K562 (cell line): ENCODE results near the gene ARMH3. TPM values are rescaled to one million over a fixed set of nuclear protein-coding genes. Genes with fewer than 3 reads are reported as not detected.
"Not testable (repeated sequence)": the region's sequence is repeated elsewhere in the genome, so short reads cannot be mapped to it uniquely, and the experiment has no call there.

ENCODE experiments used
- ATAC-seq: fragments of 200-7000 bp; cut with Tn5 transposase; 3 replicates; pipeline ENCODE4 v1.9.1; 2020; ENCODE audit warnings: moderate library complexity
- BruUV-seq: library from RNA; stranded (reverse); fragments of 400-500 nt; replicated peaks from 2 replicates; lab custom pipeline; 2021; lab: Mats Ljungman, UMichigan
- CTCF ChIA-PET: fragments of 300-600 bp; formaldehyde crosslinking; extraction: SDS; loops from one replicate; lab custom pipeline; 2021; ENCODE audit warnings: low intra/inter-chr PET ratio; lab: Yijun Ruan, JAX
- POLR2A ChIA-PET: fragments of 300-600, 350-650 bp; sonication (Branson Sonifier 250); formaldehyde crosslinking; extraction: SDS; loops from one replicate; lab custom pipeline; 2021; ENCODE audit warnings: antibody characterized with exemption, inconsistent platforms; lab: Yijun Ruan, JAX
- DNase-seq, 4 experiments: peaks; one replicate each; pipeline versions ENCODE4 v3.0.0 to v3.0.0-alpha.2; 2011 to 2018; ENCODE audit warnings: low spot score in 3 of 4, mixed read lengths in 3 of 4; ENCODE audit errors: extremely low read depth in 1 of 4
- FAIRE-seq: peaks from 2 replicates; lab custom pipeline; 2011; peaks lifted over from hg19 to GRCh38; lab: Jason Lieb, UNC
- H2AFZ ChIP-seq: 2 replicates; pipeline ENCODE4 v1.6.0; 2011; ENCODE audit warnings: low read depth, low read length, control low read depth, inconsistent platforms
- H3K27ac ChIP-seq: fragments of 200-600 bp; 3 replicates; pipeline ENCODE4 v1.8.0; 2011; ENCODE audit warnings: low read depth, mild to moderate bottlenecking, control low read depth, inconsistent platforms, low read length, moderate library complexity, mixed read lengths; ENCODE audit errors: extremely low read depth
- H3K27me3 ChIP-seq, 2 experiments: fragments of 300-600 bp in 1 of 2; 2 replicates in 1 of 2; 3 replicates in 1 of 2; pipeline versions ENCODE4 v1.6.0 to v1.8.0; 2011; ENCODE audit warnings: inconsistent platforms in 2 of 2, low read length in 2 of 2, mild to moderate bottlenecking in 1 of 2, mixed read lengths in 1 of 2, moderate library complexity in 1 of 2; ENCODE audit not compliant: control insufficient read depth in 2 of 2, insufficient read depth in 2 of 2
- H3K36me3 ChIP-seq: fragments of 300-600 bp; 3 replicates; pipeline ENCODE4 v1.8.0; 2011; ENCODE audit warnings: mild to moderate bottlenecking, low read length, inconsistent platforms; ENCODE audit not compliant: control insufficient read depth, insufficient read depth
- H3K4me1 ChIP-seq, 2 experiments: fragments of 200-600 bp in 1 of 2; replicated peaks in 1 of 2; 2 replicates in 1 of 2; 3 replicates in 1 of 2; pipeline versions ENCODE4 v1.5.1 to v1.8.0; 2011; ENCODE audit warnings: inconsistent platforms in 2 of 2, low read length in 2 of 2, mild to moderate bottlenecking in 1 of 2, mixed read lengths in 1 of 2, moderate library complexity in 1 of 2; ENCODE audit not compliant: control insufficient read depth in 2 of 2, insufficient read depth in 2 of 2
- H3K4me2 ChIP-seq: 2 replicates; pipeline ENCODE4 v1.6.1; 2011; ENCODE audit warnings: low read length, control low read depth, inconsistent platforms, mixed read lengths; ENCODE audit not compliant: insufficient read depth
- H3K4me3 ChIP-seq: fragments of 200-600 bp; sonication (generic), shearing (Covaris generic); 2 replicates; pipeline ENCODE4 v1.5.1; 2016; ENCODE audit warnings: control low read depth, inconsistent platforms
- H3K79me2 ChIP-seq: fragments of 200-600 bp; 3 replicates; pipeline ENCODE4 v1.8.0; 2011; ENCODE audit warnings: low read length, inconsistent platforms; ENCODE audit not compliant: control insufficient read depth, insufficient read depth
- H3K9ac ChIP-seq, 2 experiments: 2 replicates each; pipeline versions ENCODE4 v1.6.0 to v1.6.1; 2011; ENCODE audit warnings: low read depth in 2 of 2, low read length in 2 of 2, control low read depth in 1 of 2, inconsistent platforms in 1 of 2, mild to moderate bottlenecking in 1 of 2, mixed read lengths in 1 of 2; ENCODE audit not compliant: insufficient read depth in 1 of 2
- H3K9me1 ChIP-seq: one replicate; pipeline ENCODE4 v1.6.0; 2011; ENCODE audit warnings: inconsistent platforms, mild to moderate bottlenecking, low read length, moderate library complexity; ENCODE audit not compliant: control insufficient read depth, insufficient read depth
- H3K9me3 ChIP-seq: replicated peaks from 2 replicates; pipeline ENCODE4 v1.5.1; 2011; ENCODE audit warnings: low read depth, low read length, inconsistent platforms; ENCODE audit not compliant: control insufficient read depth, insufficient read depth
- H4K20me1 ChIP-seq: replicated peaks from 2 replicates; pipeline ENCODE4 v1.6.1; 2011; ENCODE audit warnings: low read length, inconsistent platforms, mixed read lengths; ENCODE audit not compliant: control insufficient read depth, insufficient read depth
- HNRNPL ChIP-seq: fragments of 200-400 bp; formaldehyde crosslinking; IDR thresholded peaks from 2 replicates; pipeline ENCODE4 v1.6.1; 2017; ENCODE audit warnings: low read depth, mild to moderate bottlenecking, low read length
- KDM1A ChIP-seq, 2 experiments: fragments of 450-650 bp; IDR thresholded peaks; 2 replicates each; pipeline ENCODE4 v1.6.1; 2016; ENCODE audit warnings: mild to moderate bottlenecking in 2 of 2
- RAD21 ChIP-seq, 2 experiments: fragments of 250-450 bp in 1 of 2; fragments of 450-650 bp in 1 of 2; sonication (Bioruptor Pico) in 1 of 2; formaldehyde crosslinking in 1 of 2; IDR thresholded peaks in 1 of 2; conservative IDR thresholded peaks in 1 of 2; 2 replicates each; pipeline versions ENCODE4 v1.4.0 to v1.8.0; 2020 to 2022; ENCODE audit warnings: mild to moderate bottlenecking in 2 of 2, moderate library complexity in 1 of 2
- WGBS: fragments of 100-300 bp; shearing (Covaris generic); methylation state at CpG from one replicate; pipeline ENCODE4 v1.1.6; 2016; ENCODE audit warnings: low coverage, mixed read lengths; ENCODE audit not compliant: insufficient coverage; ENCODE audit errors: missing lambda C conversion rate; 5-methylcytosine and 5-hydroxymethylcytosine counted together
- in situ Hi-C: fragments of 300-500 bp; cut with MboI; formaldehyde crosslinking; loops from 4 replicates; pipeline ENCODE4 v1.15.0; 2018; ENCODE audit warnings: inconsistent platforms, mixed read lengths
- intact Hi-C: fragments of 100-400 bp; cut with micrococcal nuclease; formaldehyde crosslinking; loops from 2 replicates; pipeline ENCODE4 v1.14.2; 2022
- polyA plus RNA-seq, 8 experiments: library from polyadenylated mRNA; depleted of rRNA in 4 of 8; stranded (reverse) in 5 of 8; unstranded in 3 of 8; fragments of >200 nt; fragmentation: Nextera tagmentation in 2 of 8; fragmentation: Illumina TruSeq in 1 of 8; extraction: Ambion mirVana in 2 of 8; extraction: Trizol in 1 of 8; gene quantifications; 2 replicates each; pipeline versions ENCODE4 v1.2.1 to v1.2.3, GENCODE V29; 2011 to 2014; ENCODE audit warnings: inconsistent platforms in 1 of 8, missing spikeins in 1 of 8
- total RNA-seq, 7 experiments: library from RNA; depleted of rRNA in 6 of 7; stranded (reverse); fragments of >200 nt in 6 of 7; fragmentation: Illumina TruSeq in 2 of 7; extraction: Trizol in 2 of 7; gene quantifications; 2 replicates each; pipeline versions ENCODE4 v1.2.1 to v1.2.3, GENCODE V29; 2011 to 2021; ENCODE audit warnings: low replicate concordance in 1 of 7
- TF ChIP-seq, protein P1 (sequence below): IDR thresholded peaks from 2 replicates; pipeline ENCODE4 v1.6.1; 2011; ENCODE audit warnings: borderline replicate concordance, low read depth, mild to moderate bottlenecking, moderate library complexity, low read length; ENCODE audit not compliant: insufficient read depth, poor library complexity, severe bottlenecking
- TF ChIP-seq, protein P2 (sequence below): fragments of 250-450 bp; sonication (Bioruptor Pico); IDR thresholded peaks from 2 replicates; pipeline ENCODE4 v1.6.1; 2021; ENCODE audit warnings: mild to moderate bottlenecking
- TF ChIP-seq, protein P3 (sequence below): fragments of 450-650 bp; IDR thresholded peaks from 2 replicates; pipeline ENCODE4 v1.6.1; 2016; ENCODE audit warnings: mild to moderate bottlenecking

The ARMH3 gene
- total and polyA plus RNA-seq, 9 of the 15 experiments (the other 6 are each of a cell fraction or from before 2014, with no cell fraction given), result 0.29 to 0.73 TPM; not detected in 7

DNA sequence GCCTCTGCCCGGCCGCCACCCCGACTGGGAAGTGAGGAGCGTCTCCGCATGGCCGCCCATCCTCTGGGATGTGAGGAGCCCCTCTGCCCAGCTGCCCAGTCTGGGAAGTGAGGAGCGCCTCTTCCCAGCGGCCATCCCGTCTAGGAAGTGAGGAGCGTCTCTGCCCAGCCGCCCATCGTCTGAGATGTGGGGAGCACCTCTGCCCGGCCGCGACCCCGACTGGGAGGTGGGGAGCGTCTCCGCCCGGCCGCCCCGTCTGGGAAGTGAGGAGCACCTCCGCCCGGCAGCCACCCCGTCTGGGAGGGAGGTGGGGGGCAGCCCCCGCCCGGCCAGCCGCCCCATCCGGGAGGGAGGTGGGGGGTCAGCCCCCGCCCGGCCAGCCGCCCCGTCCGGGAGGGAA lies 20.2 kb downstream of the ARMH3 start:
- H3K4me3 ChIP-seq, H3K9ac ChIP-seq, H3K27me3 ChIP-seq, H4K20me1 ChIP-seq, FAIRE-seq, intact Hi-C loops, ATAC-seq, H3K4me1 ChIP-seq, H3K36me3 ChIP-seq, H3K9me3 ChIP-seq, H3K9me1 ChIP-seq, BruUV-seq, H3K27ac ChIP-seq, CTCF ChIA-PET, H3K79me2 ChIP-seq, H2AFZ ChIP-seq, DNase-seq, H3K4me2 ChIP-seq: not testable (repeated sequence)
- no CpG with 5 or more reads among the region's 33 CpGs for WGBS
- POLR2A ChIA-PET, result interaction anchor here (4.6 kb wide), 1 partner anchor 194 kb away, joined by 35 read pairs; no protein-coding TSS in a partner anchor
- in situ Hi-C loops, result loop anchor here (25.0 kb wide), 1 partner anchor 1049 kb away; the partner anchor contains the start of genes LZTS2, MRPL43 and TWNK

DNA sequence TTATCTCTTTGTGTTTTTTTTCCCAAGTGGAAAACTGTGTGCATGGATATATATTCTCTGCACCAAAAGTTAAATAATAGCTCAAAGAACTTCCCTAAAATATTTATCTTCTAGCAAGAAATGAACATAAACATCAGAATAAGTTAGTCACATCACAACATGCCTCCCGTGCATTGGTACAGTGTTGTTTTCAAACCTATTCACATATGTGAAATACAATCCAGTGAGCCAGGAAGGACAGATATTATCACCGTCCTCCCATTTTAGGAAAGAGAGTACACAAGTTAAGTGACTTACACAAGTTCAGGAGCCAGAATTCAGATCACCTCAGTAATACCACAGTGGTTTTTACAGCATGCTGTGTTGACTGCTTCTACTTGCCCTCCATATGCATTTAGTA lies 22.2 kb downstream of the ARMH3 start:
- H3K36me3 ChIP-seq, result peaks cover 8% of the 10 kb centered on the region; the same call in 1 of the 3 replicates
- DNase-seq (no peak), FAIRE-seq (no peak), ATAC-seq (no peak)
- WGBS, result no CpG with 5 or more reads among the region's 2 CpGs
- no peak overlapping the region for H3K4me3 ChIP-seq
- ChIA-PET POLR2A (no interaction called here), CTCF (no interaction called here)
- in situ Hi-C loops, result loop anchor here (25.0 kb wide), 1 partner anchor 1046 kb away; the partner anchor contains the start of genes LZTS2, MRPL43 and TWNK
- no peak overlapping the region for H3K9ac ChIP-seq
- H2AFZ ChIP-seq, result no peak overlapping the region
- no TSS peak for BruUV-seq
- no peaks in the 10 kb centered on the region for H3K27me3 ChIP-seq
- TF ChIP-seq HNRNPL (no peak), RAD21 (CRISPR knock-in tag; conservative IDR thresholded peaks at IDR 0.05 in 1 of 2, IDR thresholded peaks at IDR 0.05 in 1 of 2) (no peak), KDM1A (IDR thresholded peaks at IDR 0.05) (no peak)
- TF ChIP-seq, protein P1, sequence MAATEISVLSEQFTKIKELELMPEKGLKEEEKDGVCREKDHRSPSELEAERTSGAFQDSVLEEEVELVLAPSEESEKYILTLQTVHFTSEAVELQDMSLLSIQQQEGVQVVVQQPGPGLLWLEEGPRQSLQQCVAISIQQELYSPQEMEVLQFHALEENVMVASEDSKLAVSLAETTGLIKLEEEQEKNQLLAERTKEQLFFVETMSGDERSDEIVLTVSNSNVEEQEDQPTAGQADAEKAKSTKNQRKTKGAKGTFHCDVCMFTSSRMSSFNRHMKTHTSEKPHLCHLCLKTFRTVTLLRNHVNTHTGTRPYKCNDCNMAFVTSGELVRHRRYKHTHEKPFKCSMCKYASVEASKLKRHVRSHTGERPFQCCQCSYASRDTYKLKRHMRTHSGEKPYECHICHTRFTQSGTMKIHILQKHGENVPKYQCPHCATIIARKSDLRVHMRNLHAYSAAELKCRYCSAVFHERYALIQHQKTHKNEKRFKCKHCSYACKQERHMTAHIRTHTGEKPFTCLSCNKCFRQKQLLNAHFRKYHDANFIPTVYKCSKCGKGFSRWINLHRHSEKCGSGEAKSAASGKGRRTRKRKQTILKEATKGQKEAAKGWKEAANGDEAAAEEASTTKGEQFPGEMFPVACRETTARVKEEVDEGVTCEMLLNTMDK, result no peak
- TF ChIP-seq, protein P2, sequence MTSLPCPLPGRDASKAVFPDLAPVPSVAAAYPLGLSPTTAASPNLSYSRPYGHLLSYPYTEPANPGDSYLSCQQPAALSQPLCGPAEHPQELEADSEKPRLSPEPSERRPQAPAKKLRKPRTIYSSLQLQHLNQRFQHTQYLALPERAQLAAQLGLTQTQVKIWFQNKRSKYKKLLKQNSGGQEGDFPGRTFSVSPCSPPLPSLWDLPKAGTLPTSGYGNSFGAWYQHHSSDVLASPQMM (CRISPR knock-in tag), result no peak
- TF ChIP-seq, protein P3, sequence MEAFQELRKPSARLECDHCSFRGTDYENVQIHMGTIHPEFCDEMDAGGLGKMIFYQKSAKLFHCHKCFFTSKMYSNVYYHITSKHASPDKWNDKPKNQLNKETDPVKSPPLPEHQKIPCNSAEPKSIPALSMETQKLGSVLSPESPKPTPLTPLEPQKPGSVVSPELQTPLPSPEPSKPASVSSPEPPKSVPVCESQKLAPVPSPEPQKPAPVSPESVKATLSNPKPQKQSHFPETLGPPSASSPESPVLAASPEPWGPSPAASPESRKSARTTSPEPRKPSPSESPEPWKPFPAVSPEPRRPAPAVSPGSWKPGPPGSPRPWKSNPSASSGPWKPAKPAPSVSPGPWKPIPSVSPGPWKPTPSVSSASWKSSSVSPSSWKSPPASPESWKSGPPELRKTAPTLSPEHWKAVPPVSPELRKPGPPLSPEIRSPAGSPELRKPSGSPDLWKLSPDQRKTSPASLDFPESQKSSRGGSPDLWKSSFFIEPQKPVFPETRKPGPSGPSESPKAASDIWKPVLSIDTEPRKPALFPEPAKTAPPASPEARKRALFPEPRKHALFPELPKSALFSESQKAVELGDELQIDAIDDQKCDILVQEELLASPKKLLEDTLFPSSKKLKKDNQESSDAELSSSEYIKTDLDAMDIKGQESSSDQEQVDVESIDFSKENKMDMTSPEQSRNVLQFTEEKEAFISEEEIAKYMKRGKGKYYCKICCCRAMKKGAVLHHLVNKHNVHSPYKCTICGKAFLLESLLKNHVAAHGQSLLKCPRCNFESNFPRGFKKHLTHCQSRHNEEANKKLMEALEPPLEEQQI, result no peak
- H3K27ac ChIP-seq, result no peak overlapping the region
- H3K79me2 ChIP-seq, result no peaks in the 10 kb centered on the region
- H3K4me2 ChIP-seq, result no peak overlapping the region
- intact Hi-C loops, result no loop called here
- H3K9me1 ChIP-seq, result no peaks in the 10 kb centered on the region
- H4K20me1 ChIP-seq, result no peaks in the 10 kb centered on the region
- H3K4me1 ChIP-seq, result no peaks in the 10 kb centered on the region
- no peaks in the 10 kb centered on the region for H3K9me3 ChIP-seq
